B cell (primary cell): ENCODE results near the gene NDUFB10. TPM values are rescaled to one million over a fixed set of nuclear protein-coding genes. Genes with fewer than 3 reads are reported as not detected.

Experiments used
- ATAC-seq: fragments of 200-7000 bp; cut with Tn5 transposase; one replicate; pipeline ENCODE4 v1.10.0; 2021; ENCODE audit warnings: low read depth, mild to moderate bottlenecking, moderate number of reproducible peaks, moderate library complexity
- CTCF ChIA-PET: fragments of 350-600 bp; sonication (Branson Sonifier 250); formaldehyde crosslinking; loops from one replicate; lab custom pipeline; 2021; ENCODE audit warnings: antibody characterized with exemption, inconsistent platforms; lab: Charles Lee
- POLR2A ChIA-PET: fragments of 350-600 bp; sonication (Branson Sonifier 250); formaldehyde crosslinking; loops from one replicate; lab custom pipeline; 2021; ENCODE audit warnings: antibody characterized with exemption; lab: Charles Lee
- DNase-seq: peaks from one replicate; pipeline ENCODE4 v3.0.0; 2013
- H2AFZ ChIP-seq: 2 replicates; pipeline ENCODE4 v1.6.1; 2012; ENCODE audit warnings: mild to moderate bottlenecking, low read depth, low read length; ENCODE audit not compliant: insufficient read depth, poor library complexity, severe bottlenecking
- H3K27ac ChIP-seq, 2 donors: 1 replicate in 1 of 2; 2 replicates in 1 of 2; pipeline ENCODE4 v1.5.1; 2012 to 2013; ENCODE audit warnings: low read length in 2 of 2, mild to moderate bottlenecking in 2 of 2, moderate library complexity in 1 of 2
- H3K27me3 ChIP-seq, 4 experiments: fragments of 200-600 bp in 1 of 4; sonication (generic) in 1 of 4; replicated peaks in 1 of 4; 1 replicate in 2 of 4; 2 replicates in 2 of 4; pipeline versions ENCODE4 v1.6.1 to v1.7.0; 2013 to 2016; ENCODE audit warnings: low read length in 3 of 4, mild to moderate bottlenecking in 2 of 4, mixed read lengths in 1 of 4, moderate library complexity in 1 of 4; ENCODE audit not compliant: insufficient read depth in 4 of 4, control insufficient read depth in 3 of 4; ENCODE audit errors: control extremely low read depth in 1 of 4
- H3K36me3 ChIP-seq, 2 experiments: replicated peaks in 1 of 2; 1 replicate in 1 of 2; 2 replicates in 1 of 2; pipeline versions ENCODE4 v1.6.1 to v1.7.1; 2013; ENCODE audit warnings: low read length in 1 of 2; ENCODE audit not compliant: insufficient read depth in 2 of 2, control insufficient read depth in 1 of 2; ENCODE audit errors: control extremely low read depth in 1 of 2, extremely low read depth in 1 of 2
- H3K4me1 ChIP-seq, 2 donors: fragments of 200-600 bp in 1 of 2; sonication (generic) in 1 of 2; 1 replicate in 1 of 2; 2 replicates in 1 of 2; pipeline versions ENCODE4 v1.5.1 to v1.6.1; 2013 to 2017; ENCODE audit warnings: low read length in 2 of 2; ENCODE audit not compliant: control insufficient read depth in 2 of 2, insufficient read depth in 2 of 2
- H3K4me2 ChIP-seq: replicated peaks from 2 replicates; pipeline ENCODE3; 2012; ENCODE audit warnings: mild to moderate bottlenecking, low read depth, low read length; ENCODE audit not compliant: poor library complexity, severe bottlenecking
- H3K4me3 ChIP-seq, 5 experiments: fragments of 200-600 bp in 1 of 5; sonication (generic) in 1 of 5; 1 replicate in 3 of 5; 2 replicates in 2 of 5; pipeline versions ENCODE4 v1.5.1 to v1.7.0; 2011 to 2016; ENCODE audit warnings: low read length in 4 of 5, mild to moderate bottlenecking in 4 of 5, low read depth in 2 of 5, control low read depth in 1 of 5, moderate library complexity in 1 of 5; ENCODE audit not compliant: insufficient read depth in 1 of 5; ENCODE audit errors: control extremely low read depth in 1 of 5, extremely low read depth in 1 of 5
- H3K79me2 ChIP-seq: fragments of 200-600 bp; sonication (generic); one replicate; pipeline ENCODE4 v1.6.0; 2016; ENCODE audit warnings: low read length; ENCODE audit not compliant: control insufficient read depth, insufficient read depth
- H3K9ac ChIP-seq: fragments of 200-600 bp; sonication (generic); 2 replicates; pipeline ENCODE4 v1.6.1; 2017; ENCODE audit warnings: mild to moderate bottlenecking, low read length, moderate library complexity
- H3K9me3 ChIP-seq, 3 donors: one replicate each; pipeline versions ENCODE4 v1.6.1 to v1.7.1; 2013; ENCODE audit warnings: low read length in 2 of 3; ENCODE audit not compliant: control insufficient read depth in 2 of 3, insufficient read depth in 1 of 3; ENCODE audit errors: control extremely low read depth in 1 of 3
- H4K20me1 ChIP-seq: 2 replicates; pipeline ENCODE4 v1.6.0; 2012; ENCODE audit warnings: mild to moderate bottlenecking, low read length; ENCODE audit not compliant: insufficient read depth, control insufficient read depth, poor library complexity, severe bottlenecking
- H3K27ac Mint-ChIP-seq: one replicate; pipeline ENCODE4 v1.8.0; 2021; ENCODE audit warnings: mixed read lengths
- H3K27me3 Mint-ChIP-seq: one replicate; pipeline ENCODE4 v1.8.0; 2021; ENCODE audit warnings: mixed read lengths
- H3K4me1 Mint-ChIP-seq: one replicate; pipeline ENCODE4 v1.8.0; 2021; ENCODE audit warnings: mixed read lengths
- H3K4me3 Mint-ChIP-seq: one replicate; pipeline ENCODE4 v1.8.0; 2021; ENCODE audit warnings: mixed read lengths
- H3K9me3 Mint-ChIP-seq: one replicate; pipeline ENCODE4 v1.8.0; 2022; ENCODE audit warnings: mixed read lengths; ENCODE audit not compliant: insufficient read depth
- CTCF ChIP-seq: fragments of 200-600 bp; IDR thresholded peaks from one replicate; pipeline ENCODE4 v1.8.0; 2022; ENCODE audit warnings: antibody characterized with exemption, mild to moderate bottlenecking
- EZH2 ChIP-seq: IDR thresholded peaks from 2 replicates; pipeline ENCODE4 v1.6.1; 2012; ENCODE audit warnings: borderline replicate concordance, low read depth, mild to moderate bottlenecking, moderate library complexity, low read length; ENCODE audit not compliant: insufficient read depth, poor library complexity, severe bottlenecking
- WGBS: methylation state at CpG from one replicate; pipeline ENCODE4 v1.1.5; 2013; ENCODE audit warnings: missing lambda C conversion rate; ENCODE audit not compliant: insufficient coverage; 5-methylcytosine and 5-hydroxymethylcytosine counted together
- intact Hi-C: fragments of 100-400 bp; cut with micrococcal nuclease; formaldehyde crosslinking; loops from one replicate; pipeline ENCODE4 v1.10.0; 2022
- polyA plus RNA-seq: library from polyadenylated mRNA; depleted of rRNA; stranded (reverse); fragments of >200 nt; gene quantifications from 2 replicates; pipeline ENCODE4 v1.2.3, GENCODE V29; 2012
- total RNA-seq, 2 donors: library from RNA; stranded (reverse); fragments of 120-200 nt in 1 of 2; gene quantifications; 1 replicate in 1 of 2; 2 replicates in 1 of 2; pipeline versions ENCODE4 v1.2.3 to v1.2.4, GENCODE V29; 2013 to 2022

NDUFB10 gene
- total and polyA plus RNA-seq, 2 donors (not counting 1 experiment from before 2014, with no cell fraction given), result 70.4 to 92.6 TPM

GRCh38 chr16:1991135-1991551, 31.8 kb downstream of the NDUFB10 start:
- Histone ChIP-seq H2AFZ (peak overlapping the region; percentile 56), H4K20me1 (no peaks in the 10 kb centered on the region), H3K9me3 (peaks cover 0 to 13% (median 0%) of the 10 kb centered on the region in 3 donors), H3K27me3 (no peaks in the 10 kb centered on the region), H3K79me2 (no peaks in the 10 kb centered on the region), H3K36me3 (peaks cover 0 to under 1% of the 10 kb centered on the region in 2 experiments), H3K4me1 (peaks cover 24 to 35% of the 10 kb centered on the region in 2 donors), H3K27ac (peak overlapping the region; percentile 86 to 92), H3K9ac (peak overlapping the region; percentile 90), H3K4me2 (peak overlapping the region; percentile 100), H3K4me3 (peak overlapping the region in 4 of 5 experiments; percentile 65 to 93 (median 69))
- Mint-ChIP-seq H3K4me3 (peak overlapping the region; percentile 91), H3K27ac (peak overlapping the region; percentile 97), H3K9me3 (no peaks in the 10 kb centered on the region), H3K27me3 (no peaks in the 10 kb centered on the region), H3K4me1 (peaks cover 33% of the 10 kb centered on the region)
- no peak for TF ChIP-seq CTCF
- TF ChIP-seq EZH2, result no peak
- ChIA-PET CTCF (interaction anchor here (0.6 to 5.5 kb wide), 6 partner anchors 13 to 451 kb away, joined by 3 to 32 read pairs (median 4); partner anchors contain the start of genes RPS2 and TRAF7), POLR2A (interaction anchor here (0.6 to 3.0 kb wide), 13 partner anchors 8 to 260 kb away, joined by 3 to 36 read pairs (median 5); partner anchors contain the start of genes ECI1, MSRB1, RNF151 and RPS2)
- ATAC-seq, result peak; percentile 54
- intact Hi-C loops, result loop anchor here (1.0 to 10.0 kb wide), 4 partner anchors 8 to 786 kb away; partner anchors contain the start of genes ELOB, MSRB1 and RPS2
- DNase-seq, result peak; percentile 89
- WGBS, result 0% methylated on average over 18 of the region's 18 CpGs

DNA sequence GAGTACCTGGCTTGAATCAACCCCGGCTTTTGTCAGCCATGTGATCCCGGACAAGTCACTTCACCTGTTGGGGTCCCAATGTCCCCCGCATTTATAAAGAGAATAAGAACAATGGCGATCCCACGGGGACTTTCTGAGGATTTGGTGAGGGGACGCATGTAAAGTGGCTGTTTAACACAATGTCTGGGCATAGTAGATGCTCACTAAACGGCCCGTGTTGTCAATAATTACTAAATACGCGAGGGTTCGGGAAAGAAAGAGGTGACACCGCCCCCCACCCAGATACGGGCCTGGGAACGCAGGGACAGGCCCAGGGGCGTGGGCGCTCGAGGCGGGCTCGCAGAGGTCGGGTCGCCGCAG, 32.2 kb downstream of the NDUFB10 start:
- Histone ChIP-seq H4K20me1 (no peaks in the 10 kb centered on the region), H3K4me1 (peaks cover 24 to 35% of the 10 kb centered on the region in 2 donors), H3K27ac (peak overlapping the region; percentile 86 to 92), H3K4me2 (peak overlapping the region; percentile 100), H3K27me3 (no peaks in the 10 kb centered on the region), H2AFZ (peak overlapping the region; percentile 0), H3K9ac (peak overlapping the region; percentile 53), H3K9me3 (peaks cover 0 to 13% (median 0%) of the 10 kb centered on the region in 3 donors), H3K79me2 (no peaks in the 10 kb centered on the region), H3K4me3 (peak overlapping the region in 4 of 5 experiments; percentile 51 to 93 (median 69)), H3K36me3 (no peaks in the 10 kb centered on the region)
- DNase-seq (no peak), ATAC-seq (no peak)
- H3K9me3 Mint-ChIP-seq, result no peaks in the 10 kb centered on the region
- peak overlapping the region; percentile 97 for H3K27ac Mint-ChIP-seq
- TF ChIP-seq CTCF (no peak), EZH2 (no peak)
- H3K27me3 Mint-ChIP-seq, result no peaks in the 10 kb centered on the region
- ChIA-PET POLR2A (interaction anchor here (0.6 to 3.0 kb wide), 15 partner anchors 9 to 755 kb away, joined by 3 to 36 read pairs (median 5); partner anchors contain the start of genes ECI1, MSRB1, PDPK1 and RPS2), CTCF (interaction anchor here (1.2 to 5.5 kb wide), 4 partner anchors 13 to 163 kb away, joined by 3 to 32 read pairs (median 4); partner anchors contain the start of genes RPS2 and TRAF7)
- H3K4me3 Mint-ChIP-seq, result peak overlapping the region; percentile 91
- 10% methylated on average over 22 of the region's 22 CpGs for WGBS
- H3K4me1 Mint-ChIP-seq, result peaks cover 33% of the 10 kb centered on the region
- intact Hi-C loops, result loop anchor here (1.0 to 10.0 kb wide), 4 partner anchors 8 to 786 kb away; partner anchors contain the start of genes ELOB, MSRB1 and RPS2
